NCI-H1694 (cell line): ENCODE data around the gene CCDC178.

Experiments
- DNase-seq: peaks from one replicate; lab custom pipeline; 2025; lab: John Stamatoyannopoulos, UW

CCDC178 gene

GRCh38 chr18:33132657-33133056, 307.9 kb downstream of the CCDC178 start:
- no peak for DNase-seq

GRCh38 chr18:33128581-33128980, 311.9 kb downstream of the CCDC178 start:
- no peak for DNase-seq

GRCh38 chr18:33123862-33124518, 316.5 kb downstream of the CCDC178 start:
- DNase-seq: no peak

GRCh38 chr18:33116376-33116775, 324.1 kb downstream of the CCDC178 start:
- DNase-seq: no peak

GRCh38 chr18:33115917-33116316, 324.6 kb downstream of the CCDC178 start:
- no peak for DNase-seq

- no peak for DNase-seq
Measured at GRCh38 chr18:33115476-33115875, 325.0 kb downstream of the CCDC178 start.

GRCh38 chr18:33114749-33115148, 325.8 kb downstream of the CCDC178 start:
- no peak for DNase-seq

GRCh38 chr18:33113416-33113815, 327.1 kb downstream of the CCDC178 start:
- DNase-seq: no peak

- no peak for DNase-seq
Measured at GRCh38 chr18:33107511-33107910, 333.0 kb downstream of the CCDC178 start.

GRCh38 chr18:33101316-33101715, 339.2 kb downstream of the CCDC178 start:
- no peak for DNase-seq

GRCh38 chr18:33099626-33100025, 340.9 kb downstream of the CCDC178 start:
- DNase-seq: no peak

GRCh38 chr18:33097126-33097525, 343.4 kb downstream of the CCDC178 start:
- DNase-seq: no peak

GRCh38 chr18:33090461-33090860, 350.1 kb downstream of the CCDC178 start:
- no peak for DNase-seq

GRCh38 chr18:33076601-33077000, 363.9 kb downstream of the CCDC178 start:
- DNase-seq: no peak

GRCh38 chr18:33074125-33074524, 366.4 kb downstream of the CCDC178 start:
- DNase-seq: no peak

- no peak for DNase-seq
Measured at GRCh38 chr18:33062834-33063364, 377.6 kb downstream of the CCDC178 start.

- DNase-seq: no peak
Measured at GRCh38 chr18:33052886-33053285, 387.6 kb downstream of the CCDC178 start.

GRCh38 chr18:33051407-33051806, 389.1 kb downstream of the CCDC178 start:
- DNase-seq: peak; percentile 29

GRCh38 chr18:33040213-33040612, 400.3 kb downstream of the CCDC178 start:
- no peak for DNase-seq

GRCh38 chr18:33034945-33035344, 405.6 kb downstream of the CCDC178 start:
- no peak for DNase-seq

GRCh38 chr18:33034212-33034611, 406.3 kb downstream of the CCDC178 start:
- no peak for DNase-seq

- DNase-seq: no peak
Measured at GRCh38 chr18:33022370-33022769, 418.2 kb downstream of the CCDC178 start.

- DNase-seq: no peak
Measured at GRCh38 chr18:33020877-33021276, 419.6 kb downstream of the CCDC178 start.
